Mesodermal cell (in vitro differentiated cells): Measurements from ENCODE around the gene NAA80.
A peak's percentile ranks its signal among the peaks of the same experiment; 100 is the strongest.

Experiments
- H3K27ac ChIP-seq: 2 replicates; pipeline ENCODE4 v1.7.0; 2013; ENCODE audit warnings: mild to moderate bottlenecking, low read depth, low read length, moderate library complexity; ENCODE audit not compliant: severe bottlenecking
- H3K36me3 ChIP-seq: 2 replicates; pipeline ENCODE4 v1.7.1; 2013; ENCODE audit warnings: mild to moderate bottlenecking, low read length, moderate library complexity; ENCODE audit not compliant: control insufficient read depth, insufficient read depth
- H3K4me1 ChIP-seq: one replicate; pipeline ENCODE4 v1.7.1; 2013; ENCODE audit warnings: mild to moderate bottlenecking, low read length; ENCODE audit not compliant: insufficient read depth, control insufficient read depth, poor library complexity, severe bottlenecking
- H3K4me3 ChIP-seq: 2 replicates; pipeline ENCODE4 v1.7.0; 2013; ENCODE audit warnings: low read length, control low read depth, mild to moderate bottlenecking; ENCODE audit not compliant: insufficient read depth, poor library complexity, severe bottlenecking; ENCODE audit errors: extremely low read depth
- H3K9me3 ChIP-seq: 2 replicates; pipeline ENCODE4 v1.7.1; 2013; ENCODE audit warnings: mild to moderate bottlenecking, low read length, moderate library complexity; ENCODE audit not compliant: control insufficient read depth
- WGBS, 2 experiments: methylation state at CpG; one replicate each; pipeline ENCODE4 v1.1.5; 2013; ENCODE audit warnings: missing lambda C conversion rate in 2 of 2; ENCODE audit not compliant: insufficient coverage in 2 of 2; 5-methylcytosine and 5-hydroxymethylcytosine counted together

Gene NAA80

DNA sequence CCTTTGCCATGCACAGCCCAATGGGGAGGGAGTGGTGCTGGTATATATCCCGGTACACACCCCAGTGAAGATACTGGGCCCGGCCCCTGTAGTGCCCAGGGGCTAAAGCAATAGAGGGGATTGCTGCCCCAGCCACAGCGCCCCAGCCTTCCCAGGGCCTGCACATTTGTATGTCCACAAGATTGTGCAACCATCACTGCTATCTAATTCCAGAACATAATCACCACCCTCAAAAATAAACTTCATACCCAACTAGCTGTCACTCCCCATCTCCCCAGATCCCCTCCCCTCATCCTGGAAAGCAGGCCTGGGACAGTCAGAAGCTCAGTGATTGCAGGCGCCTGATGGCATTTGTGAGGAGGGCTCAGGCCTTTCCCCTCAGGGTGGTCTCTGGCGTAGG, 49.7 kb downstream of the NAA80 start:
- H3K36me3 ChIP-seq, result peaks cover 72% of the 10 kb centered on the region
- no peak overlapping the region for H3K4me3 ChIP-seq
- no peaks in the 10 kb centered on the region for H3K9me3 ChIP-seq
- no peak overlapping the region for H3K27ac ChIP-seq
- WGBS, 2 experiments, result 94 to 100% methylated on average over 4 to 5 of the region's 5 CpGs
- peaks cover 74% of the 10 kb centered on the region for H3K4me1 ChIP-seq

DNA sequence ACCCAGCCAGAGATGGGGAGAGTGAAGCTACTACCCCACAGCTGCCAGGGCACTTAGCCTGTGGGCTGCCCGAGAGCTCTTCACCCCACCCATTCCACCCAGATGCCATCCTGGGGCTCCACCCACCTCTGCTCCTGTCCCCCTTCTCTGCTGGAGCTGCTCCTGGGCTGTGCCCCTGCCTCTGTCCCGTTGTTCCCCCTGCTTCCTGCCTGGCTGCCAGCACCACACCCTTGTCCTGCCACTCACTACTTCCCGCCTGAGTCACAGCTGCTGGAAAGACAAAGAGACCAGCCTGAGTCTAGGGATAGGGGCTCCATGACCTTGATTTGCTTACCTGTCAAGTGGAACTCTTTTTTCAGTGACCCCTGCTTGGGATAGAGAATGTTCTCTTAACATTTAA, 50.8 kb downstream of the NAA80 start:
- peak overlapping the region; percentile 66 for H3K27ac ChIP-seq
- WGBS, 2 experiments, result 59 to 69% methylated on average over 3 of the region's 3 CpGs
- H3K4me3 ChIP-seq, result no peak overlapping the region

DNA sequence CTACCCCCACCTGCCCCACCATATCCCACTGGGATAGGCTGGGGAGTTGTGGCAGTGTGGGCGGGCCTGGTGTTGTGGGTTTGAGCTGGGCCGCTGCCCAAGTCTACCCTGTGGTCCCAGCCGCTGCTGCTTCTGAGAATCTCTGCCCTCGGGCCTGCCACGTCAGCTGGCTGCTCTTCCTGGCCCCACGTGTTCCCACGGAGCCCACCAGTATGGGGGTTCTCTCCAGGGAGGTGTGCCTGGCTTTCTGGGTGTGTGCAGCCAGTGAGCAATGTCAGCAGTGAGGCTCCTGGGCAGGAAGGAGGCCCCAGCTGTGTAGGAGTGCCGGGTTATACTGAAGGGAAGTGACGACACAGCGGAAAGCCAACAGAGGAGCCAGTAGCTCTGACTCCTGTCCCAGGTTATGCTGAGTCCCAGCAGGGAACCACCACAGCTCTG, 52.7 kb downstream of the NAA80 start:
- WGBS, 2 experiments, result 29 to 52% methylated on average over 4 to 8 of the region's 10 CpGs
- no peak overlapping the region for H3K4me3 ChIP-seq
- peaks cover 70% of the 10 kb centered on the region for H3K4me1 ChIP-seq
- H3K27ac ChIP-seq, result peak overlapping the region; percentile 92
- peaks cover 70% of the 10 kb centered on the region for H3K36me3 ChIP-seq
- H3K9me3 ChIP-seq, result no peaks in the 10 kb centered on the region

More for the DNA sequence above, 50.8 kb downstream of the NAA80 start:
- H3K4me1 ChIP-seq, result peaks cover 69% of the 10 kb centered on the region
- peaks cover 74% of the 10 kb centered on the region for H3K36me3 ChIP-seq
- no peaks in the 10 kb centered on the region for H3K9me3 ChIP-seq
